ENCODE data around the gene LSM6.

The LSM6 gene

GRCh38 chr4:146211440-146211839 lies 35.9 kb downstream of the LSM6 start:
- no peaks in the 10 kb centered on the region for H3K9me2 ChIP-seq (ENCODE audit: low read depth, low read length)
- no peak overlapping the region for H3K9ac ChIP-seq (ENCODE audit: low read length)
- H3K4me2 ChIP-seq (ENCODE audit: low read length): no peak overlapping the region
- no peak overlapping the region for H3K27ac ChIP-seq (ENCODE audit: low read depth, low read length, poor library complexity, severe bottlenecking)
- H3K27me3 ChIP-seq (ENCODE audit: insufficient read depth, low read length): no peaks in the 10 kb centered on the region
- H4K20me1 ChIP-seq (ENCODE audit: insufficient read depth, low read length): no peaks in the 10 kb centered on the region
- no peaks in the 10 kb centered on the region for H3K4me1 ChIP-seq (ENCODE audit: insufficient read depth, low read length, severe bottlenecking)
- no peaks in the 10 kb centered on the region for H3K79me2 ChIP-seq (ENCODE audit: insufficient read depth, low read length)
- no peaks in the 10 kb centered on the region for H3F3A ChIP-seq (ENCODE audit: insufficient read depth, low read length)
- H3K4me3 ChIP-seq (ENCODE audit: low read depth, low read length, poor library complexity, severe bottlenecking): no peak overlapping the region
- H3K36me3 ChIP-seq (ENCODE audit: insufficient read depth, low read length): no peaks in the 10 kb centered on the region
- no peaks in the 10 kb centered on the region for H3K9me3 ChIP-seq (ENCODE audit: low read length)
- H2AFZ ChIP-seq (ENCODE audit: low read length): no peak overlapping the region
- TF ChIP-seq, protein P1, sequence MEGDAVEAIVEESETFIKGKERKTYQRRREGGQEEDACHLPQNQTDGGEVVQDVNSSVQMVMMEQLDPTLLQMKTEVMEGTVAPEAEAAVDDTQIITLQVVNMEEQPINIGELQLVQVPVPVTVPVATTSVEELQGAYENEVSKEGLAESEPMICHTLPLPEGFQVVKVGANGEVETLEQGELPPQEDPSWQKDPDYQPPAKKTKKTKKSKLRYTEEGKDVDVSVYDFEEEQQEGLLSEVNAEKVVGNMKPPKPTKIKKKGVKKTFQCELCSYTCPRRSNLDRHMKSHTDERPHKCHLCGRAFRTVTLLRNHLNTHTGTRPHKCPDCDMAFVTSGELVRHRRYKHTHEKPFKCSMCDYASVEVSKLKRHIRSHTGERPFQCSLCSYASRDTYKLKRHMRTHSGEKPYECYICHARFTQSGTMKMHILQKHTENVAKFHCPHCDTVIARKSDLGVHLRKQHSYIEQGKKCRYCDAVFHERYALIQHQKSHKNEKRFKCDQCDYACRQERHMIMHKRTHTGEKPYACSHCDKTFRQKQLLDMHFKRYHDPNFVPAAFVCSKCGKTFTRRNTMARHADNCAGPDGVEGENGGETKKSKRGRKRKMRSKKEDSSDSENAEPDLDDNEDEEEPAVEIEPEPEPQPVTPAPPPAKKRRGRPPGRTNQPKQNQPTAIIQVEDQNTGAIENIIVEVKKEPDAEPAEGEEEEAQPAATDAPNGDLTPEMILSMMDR (IDR thresholded peaks at IDR 0.05; ENCODE audit: low read length): no peak
- TF ChIP-seq EZH2 (IDR thresholded peaks at IDR 0.05; ENCODE audit: borderline replicate concordance, low read length): no peak

DNA sequence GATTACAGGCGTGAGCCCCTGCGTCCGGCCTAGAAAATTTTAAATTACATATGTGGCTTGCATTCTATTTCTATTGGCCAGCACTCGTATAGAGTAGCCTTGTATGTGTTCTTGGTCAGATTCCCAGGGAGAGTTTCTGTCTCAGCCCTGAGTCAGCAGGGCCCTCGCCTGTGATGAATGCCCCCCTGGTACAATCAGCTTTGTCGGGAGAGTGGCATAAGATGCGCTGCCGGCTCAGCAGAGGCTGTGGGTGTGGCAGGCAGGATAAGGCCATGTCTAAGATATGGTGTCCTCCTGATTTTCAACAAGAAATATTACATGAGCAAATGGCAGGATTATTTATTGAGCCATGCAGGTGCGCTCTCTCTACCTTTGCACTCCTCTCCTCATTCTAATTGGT lies 37.3 kb downstream of the LSM6 start:
- H3K4me3 ChIP-seq (ENCODE audit: low read depth, low read length, poor library complexity, severe bottlenecking): no peak overlapping the region
- no peak overlapping the region for H3K9ac ChIP-seq (ENCODE audit: low read length)
- no peak overlapping the region for H3K4me2 ChIP-seq (ENCODE audit: low read length)
- H3K27ac ChIP-seq (ENCODE audit: low read depth, low read length, poor library complexity, severe bottlenecking): no peak overlapping the region
- H3K79me2 ChIP-seq (ENCODE audit: insufficient read depth, low read length): no peaks in the 10 kb centered on the region
- no peak overlapping the region for H2AFZ ChIP-seq (ENCODE audit: low read length)
- no peaks in the 10 kb centered on the region for H3K27me3 ChIP-seq (ENCODE audit: insufficient read depth, low read length)
- H4K20me1 ChIP-seq (ENCODE audit: insufficient read depth, low read length): no peaks in the 10 kb centered on the region
- H3K9me3 ChIP-seq (ENCODE audit: low read length): no peaks in the 10 kb centered on the region
- no peaks in the 10 kb centered on the region for H3K36me3 ChIP-seq (ENCODE audit: insufficient read depth, low read length)
- no peaks in the 10 kb centered on the region for H3K9me2 ChIP-seq (ENCODE audit: low read depth, low read length)
- no peaks in the 10 kb centered on the region for H3K4me1 ChIP-seq (ENCODE audit: insufficient read depth, low read length, severe bottlenecking)
- no peak for TF ChIP-seq EZH2 (IDR thresholded peaks at IDR 0.05; ENCODE audit: borderline replicate concordance, low read length)
- TF ChIP-seq, protein P1 (IDR thresholded peaks at IDR 0.05; ENCODE audit: low read length): no peak
- no peaks in the 10 kb centered on the region for H3F3A ChIP-seq (ENCODE audit: insufficient read depth, low read length)

- no peak within 1 kb of the TSS for H3K27ac ChIP-seq (ENCODE audit: low read depth, low read length, poor library complexity, severe bottlenecking)
- H3K9me2 ChIP-seq (ENCODE audit: low read depth, low read length): no peaks in the 10 kb centered on the region
Observed at GRCh38 chr4:146214238-146214637, 38.7 kb downstream of the LSM6 start, which contains the start of gene REELD1. Gene REELD1, plus strand, starts transcription at chr4:146214538. Its CDS starts 2,415 bp downstream, at chr4:146216953.

More at GRCh38 chr4:146214238-146214637, 38.7 kb downstream of the LSM6 start, which contains the start of gene REELD1:
- no peak within 1 kb of the TSS for H3K4me2 ChIP-seq (ENCODE audit: low read length)
- no peaks in the 10 kb centered on the region for H3K79me2 ChIP-seq (ENCODE audit: insufficient read depth, low read length)
- no peaks in the 10 kb centered on the region for H3K36me3 ChIP-seq (ENCODE audit: insufficient read depth, low read length)
- no peaks in the 10 kb centered on the region for H3F3A ChIP-seq (ENCODE audit: insufficient read depth, low read length)
- H3K9me3 ChIP-seq (ENCODE audit: low read length): no peaks in the 10 kb centered on the region
- no peaks in the 10 kb centered on the region for H3K27me3 ChIP-seq (ENCODE audit: insufficient read depth, low read length)
- H4K20me1 ChIP-seq (ENCODE audit: insufficient read depth, low read length): no peaks in the 10 kb centered on the region
- no peak within 1 kb of the TSS for H3K4me3 ChIP-seq (ENCODE audit: low read depth, low read length, poor library complexity, severe bottlenecking)
- no peak within 1 kb of the TSS for H2AFZ ChIP-seq (ENCODE audit: low read length)
- TF ChIP-seq, protein P1 (IDR thresholded peaks at IDR 0.05; ENCODE audit: low read length): no peak
- TF ChIP-seq EZH2 (IDR thresholded peaks at IDR 0.05; ENCODE audit: borderline replicate concordance, low read length): no peak
- H3K9ac ChIP-seq (ENCODE audit: low read length): no peak within 1 kb of the TSS
- H3K4me1 ChIP-seq (ENCODE audit: insufficient read depth, low read length, severe bottlenecking): no peaks in the 10 kb centered on the region
